ENCODE data around the gene PRSS53.

PRSS53 gene

DNA sequence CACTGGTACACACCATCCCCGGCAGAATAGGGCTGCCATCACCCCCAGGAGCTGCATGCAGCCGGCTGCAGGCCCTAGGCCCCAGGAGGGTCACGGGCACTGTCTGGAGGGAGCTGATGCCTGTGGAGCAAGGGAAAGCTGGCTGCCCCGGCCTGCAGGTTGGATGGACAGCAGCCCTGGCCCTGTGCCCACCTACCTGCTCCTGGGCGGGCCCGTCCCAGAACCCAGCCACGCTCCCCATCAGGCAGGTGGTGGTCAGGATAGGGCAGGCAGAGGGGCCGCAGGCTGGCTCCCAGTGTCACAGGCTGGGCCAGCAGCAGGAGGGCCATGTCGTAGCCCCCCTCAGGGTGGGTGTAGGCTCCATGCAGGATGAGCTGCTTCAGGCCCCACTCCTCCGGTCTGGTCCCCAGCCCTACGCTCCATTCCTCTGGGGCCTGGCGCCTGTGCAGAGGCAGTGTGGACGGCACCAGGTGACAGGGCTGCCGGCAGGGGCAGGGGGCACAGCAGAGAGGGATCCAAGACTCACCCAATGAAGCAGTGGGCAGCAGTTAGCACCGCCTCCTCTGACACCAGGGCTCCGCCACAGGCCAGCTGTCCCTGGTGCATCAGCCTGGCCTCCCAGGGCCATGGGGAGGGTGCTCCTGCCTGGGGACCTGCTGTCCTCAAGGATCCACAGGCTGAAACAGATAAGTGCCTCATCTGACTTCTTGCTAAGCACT, 4.0 kb downstream of the PRSS53 start:
- Histone ChIP-seq H3K27me3 (ENCODE audit: control insufficient read depth, insufficient read depth, low read length) (no peaks in the 10 kb centered on the region), H3K4me1 (ENCODE audit: control insufficient read depth, insufficient read depth, low read length) (no peaks in the 10 kb centered on the region), H3K4me3 (ENCODE audit: low read length) (no peak overlapping the region), H3K36me3 (ENCODE audit: control insufficient read depth, insufficient read depth, low read length) (peaks cover 21% of the 10 kb centered on the region), H3K9ac (ENCODE audit: low read length) (no peak overlapping the region), H3K27ac (ENCODE audit: low read depth, low read length) (no peak overlapping the region)

DNA sequence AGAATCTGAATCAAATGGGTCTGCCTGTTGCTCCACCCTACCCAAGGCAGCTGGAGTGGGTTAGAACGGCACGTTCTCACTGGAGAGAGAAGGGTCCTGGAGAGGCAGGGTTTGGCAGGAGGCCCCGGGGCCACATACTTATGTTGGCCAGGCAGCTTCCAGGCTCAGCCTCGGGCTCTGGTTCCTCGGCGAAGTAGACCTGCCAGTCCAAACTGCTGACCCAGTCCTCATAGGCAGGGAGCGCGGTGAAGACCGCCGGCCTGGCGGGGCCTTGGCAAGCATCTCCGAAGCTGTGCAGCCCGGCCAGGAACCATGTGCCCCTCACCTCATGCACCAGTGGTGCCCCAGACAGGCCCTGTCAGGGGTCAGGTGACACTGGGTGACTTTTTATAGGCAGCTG, 4.8 kb downstream of the PRSS53 start:
- no peaks in the 10 kb centered on the region for H3K4me1 ChIP-seq (ENCODE audit: control insufficient read depth, insufficient read depth, low read length)
- H3K27me3 ChIP-seq (ENCODE audit: control insufficient read depth, insufficient read depth, low read length): no peaks in the 10 kb centered on the region
- H3K36me3 ChIP-seq (ENCODE audit: control insufficient read depth, insufficient read depth, low read length): peaks cover 28% of the 10 kb centered on the region
- H3K9ac ChIP-seq (ENCODE audit: low read length): no peak overlapping the region
- no peak overlapping the region for H3K27ac ChIP-seq (ENCODE audit: low read depth, low read length)
- no peak overlapping the region for H3K4me3 ChIP-seq (ENCODE audit: low read length)

DNA sequence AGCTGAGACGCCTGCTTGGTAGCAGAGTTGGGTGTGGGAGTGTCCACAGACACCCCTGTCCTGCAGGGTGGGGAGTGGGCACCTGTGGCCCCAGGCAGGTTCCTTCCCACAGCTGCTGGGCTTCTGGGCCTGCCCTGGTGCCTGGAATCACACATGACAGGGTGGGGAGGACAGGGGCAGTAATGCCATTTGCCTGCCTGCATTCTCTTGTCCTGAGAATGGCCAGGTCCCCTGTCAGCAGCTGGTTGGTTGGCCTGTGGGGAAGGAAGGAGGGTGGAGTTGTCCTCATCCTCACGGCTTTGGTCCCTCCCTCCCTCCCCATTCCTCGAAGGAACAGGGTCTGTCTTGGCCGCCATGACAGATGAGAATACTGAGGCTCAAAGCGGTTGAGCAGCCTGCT, 5.2 kb downstream of the PRSS53 start:
- no peak overlapping the region for H3K9ac ChIP-seq (ENCODE audit: low read length)
- H3K4me3 ChIP-seq (ENCODE audit: low read length): no peak overlapping the region
- peaks cover 33% of the 10 kb centered on the region for H3K36me3 ChIP-seq (ENCODE audit: control insufficient read depth, insufficient read depth, low read length)
- no peaks in the 10 kb centered on the region for H3K4me1 ChIP-seq (ENCODE audit: control insufficient read depth, insufficient read depth, low read length)
- no peak overlapping the region for H3K27ac ChIP-seq (ENCODE audit: low read depth, low read length)
- H3K27me3 ChIP-seq (ENCODE audit: control insufficient read depth, insufficient read depth, low read length): no peaks in the 10 kb centered on the region

DNA sequence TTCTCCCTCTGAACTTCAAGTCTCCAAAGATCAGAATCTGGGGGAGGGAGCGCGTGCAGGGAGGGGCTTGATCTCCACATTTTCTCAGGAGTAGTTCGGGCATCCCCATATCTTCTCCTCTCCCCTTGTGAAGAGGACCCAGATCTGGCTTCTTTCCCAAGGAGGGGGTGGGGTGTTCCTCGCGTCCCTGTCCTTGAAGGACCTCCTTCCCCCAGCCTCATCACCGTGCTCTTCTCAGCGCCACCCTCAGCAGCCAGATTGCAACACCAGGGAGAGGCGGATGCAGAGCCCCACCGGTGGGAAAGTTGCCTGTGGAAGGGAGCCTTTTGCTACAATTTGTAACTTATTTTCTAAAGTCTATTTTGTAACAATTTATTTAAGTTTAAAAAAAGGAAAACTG, 5.7 kb downstream of the PRSS53 start:
- no peak overlapping the region for H3K9ac ChIP-seq (ENCODE audit: low read length)
- peaks cover 37% of the 10 kb centered on the region for H3K36me3 ChIP-seq (ENCODE audit: control insufficient read depth, insufficient read depth, low read length)
- H3K27ac ChIP-seq (ENCODE audit: low read depth, low read length): no peak overlapping the region
- no peaks in the 10 kb centered on the region for H3K4me1 ChIP-seq (ENCODE audit: control insufficient read depth, insufficient read depth, low read length)
- H3K27me3 ChIP-seq (ENCODE audit: control insufficient read depth, insufficient read depth, low read length): no peaks in the 10 kb centered on the region
- no peak overlapping the region for H3K4me3 ChIP-seq (ENCODE audit: low read length)

DNA sequence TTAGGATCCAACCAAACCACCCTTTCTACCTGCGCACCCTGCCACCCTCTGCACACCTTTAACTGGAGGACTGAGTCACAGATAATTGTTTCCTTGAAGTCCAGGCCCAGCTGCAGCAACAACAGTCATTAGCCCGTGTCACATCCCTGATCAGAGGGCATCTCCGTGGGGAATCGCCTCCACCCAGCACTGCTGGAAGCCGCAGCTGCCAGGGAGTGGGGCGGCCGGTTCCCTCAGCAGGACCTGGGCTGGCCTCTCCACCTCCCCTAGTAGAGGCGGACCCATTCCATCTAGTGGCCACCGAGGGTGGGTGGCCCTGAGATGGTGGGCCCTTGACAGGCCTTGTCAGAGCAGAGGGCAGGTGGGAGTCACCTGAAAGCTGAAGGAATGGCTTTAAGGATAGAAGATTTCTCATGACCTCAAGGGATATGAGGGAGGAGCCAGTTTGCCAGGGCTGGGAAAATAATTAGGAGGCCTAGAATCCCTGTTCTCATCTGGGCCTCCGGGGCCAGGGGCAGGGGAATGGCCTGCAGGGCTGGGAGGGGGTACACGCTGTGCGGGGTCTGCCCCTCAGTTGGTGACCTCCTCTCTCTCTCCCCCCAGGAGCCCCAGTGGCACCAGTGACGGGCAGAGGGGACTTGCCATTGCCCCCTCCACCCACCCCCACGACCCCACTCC, 6.2 kb downstream of the PRSS53 start:
- Histone ChIP-seq H3K9ac (ENCODE audit: low read length) (no peak overlapping the region), H3K27me3 (ENCODE audit: control insufficient read depth, insufficient read depth, low read length) (no peaks in the 10 kb centered on the region), H3K27ac (ENCODE audit: low read depth, low read length) (no peak overlapping the region), H3K4me1 (ENCODE audit: control insufficient read depth, insufficient read depth, low read length) (no peaks in the 10 kb centered on the region), H3K36me3 (ENCODE audit: control insufficient read depth, insufficient read depth, low read length) (peaks cover 43% of the 10 kb centered on the region), H3K4me3 (ENCODE audit: low read length) (no peak overlapping the region)

DNA sequence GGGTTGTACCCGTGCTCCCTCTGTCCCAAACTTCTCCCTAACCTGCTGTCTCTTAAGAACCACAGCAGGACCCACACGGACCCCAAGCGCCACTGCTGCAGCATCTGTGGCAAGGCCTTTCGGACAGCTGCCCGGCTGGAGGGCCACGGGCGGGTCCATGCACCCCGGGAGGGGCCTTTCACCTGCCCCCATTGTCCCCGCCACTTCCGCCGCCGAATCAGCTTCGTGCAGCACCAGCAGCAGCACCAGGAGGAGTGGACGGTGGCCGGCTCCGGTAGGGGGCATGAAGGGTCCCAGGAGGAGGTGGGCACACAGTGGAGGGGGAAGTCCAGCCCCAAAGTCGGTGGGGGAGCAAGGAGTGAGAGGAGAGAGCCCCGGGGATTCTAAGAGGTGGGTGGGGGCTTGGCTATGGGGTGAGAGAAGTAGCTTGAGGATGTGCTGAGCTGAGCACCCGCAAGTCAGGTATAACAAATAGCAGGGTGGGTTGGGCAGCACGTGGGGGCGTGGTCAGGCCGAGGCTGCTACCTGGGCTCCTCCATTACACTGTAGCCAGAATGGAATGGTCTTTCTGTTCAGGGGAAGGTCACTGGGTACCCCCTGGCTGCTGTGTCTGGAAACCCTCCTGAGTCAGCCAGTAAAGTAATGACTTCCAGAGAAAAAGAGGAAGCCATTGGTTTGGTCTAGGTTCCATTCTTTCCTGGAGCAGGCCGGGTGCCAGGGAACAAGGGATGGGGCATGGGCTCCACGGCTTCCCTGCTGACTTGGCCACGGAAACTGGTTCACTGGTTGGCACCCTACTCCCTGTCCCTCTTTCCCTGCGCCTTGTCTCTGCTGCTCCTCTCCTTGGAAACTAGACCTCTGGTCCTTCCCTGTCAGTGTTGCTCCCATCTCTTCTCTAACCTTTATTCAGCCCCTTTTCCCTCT, 7.1 kb downstream of the PRSS53 start:
- no peaks in the 10 kb centered on the region for H3K4me1 ChIP-seq (ENCODE audit: control insufficient read depth, insufficient read depth, low read length)
- H3K36me3 ChIP-seq (ENCODE audit: control insufficient read depth, insufficient read depth, low read length): peaks cover 45% of the 10 kb centered on the region
- no peak overlapping the region for H3K27ac ChIP-seq (ENCODE audit: low read depth, low read length)
- no peak overlapping the region for H3K4me3 ChIP-seq (ENCODE audit: low read length)
- no peak overlapping the region for H3K9ac ChIP-seq (ENCODE audit: low read length)
- H3K27me3 ChIP-seq (ENCODE audit: control insufficient read depth, insufficient read depth, low read length): no peaks in the 10 kb centered on the region

DNA sequence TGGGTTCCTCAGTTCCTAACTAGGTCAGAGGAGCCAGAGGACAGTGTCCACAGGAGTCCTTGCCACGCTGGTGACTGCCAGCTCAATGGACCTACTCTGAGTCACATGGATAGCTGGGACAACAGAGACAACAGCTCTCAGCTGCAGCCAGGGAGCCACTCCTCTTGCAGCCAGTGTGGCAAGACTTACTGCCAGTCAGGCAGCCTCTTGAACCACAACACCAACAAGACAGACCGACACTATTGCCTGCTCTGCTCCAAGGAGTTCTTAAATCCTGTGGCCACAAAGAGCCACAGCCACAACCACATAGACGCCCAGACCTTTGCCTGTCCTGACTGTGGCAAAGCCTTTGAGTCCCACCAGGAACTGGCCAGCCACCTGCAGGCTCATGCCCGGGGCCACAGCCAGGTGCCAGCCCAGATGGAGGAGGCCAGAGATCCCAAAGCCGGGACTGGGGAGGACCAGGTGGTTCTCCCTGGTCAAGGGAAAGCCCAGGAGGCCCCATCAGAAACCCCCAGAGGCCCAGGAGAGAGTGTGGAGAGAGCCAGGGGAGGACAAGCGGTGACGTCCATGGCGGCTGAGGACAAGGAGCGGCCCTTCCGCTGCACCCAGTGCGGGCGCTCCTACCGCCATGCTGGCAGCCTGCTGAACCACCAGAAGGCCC, 7.9 kb downstream of the PRSS53 start:
- Histone ChIP-seq H3K9ac (ENCODE audit: low read length) (no peak overlapping the region), H3K4me1 (ENCODE audit: control insufficient read depth, insufficient read depth, low read length) (no peaks in the 10 kb centered on the region), H3K27me3 (ENCODE audit: control insufficient read depth, insufficient read depth, low read length) (no peaks in the 10 kb centered on the region), H3K36me3 (ENCODE audit: control insufficient read depth, insufficient read depth, low read length) (peaks cover 45% of the 10 kb centered on the region), H3K27ac (ENCODE audit: low read depth, low read length) (no peak overlapping the region), H3K4me3 (ENCODE audit: low read length) (no peak overlapping the region)

DNA sequence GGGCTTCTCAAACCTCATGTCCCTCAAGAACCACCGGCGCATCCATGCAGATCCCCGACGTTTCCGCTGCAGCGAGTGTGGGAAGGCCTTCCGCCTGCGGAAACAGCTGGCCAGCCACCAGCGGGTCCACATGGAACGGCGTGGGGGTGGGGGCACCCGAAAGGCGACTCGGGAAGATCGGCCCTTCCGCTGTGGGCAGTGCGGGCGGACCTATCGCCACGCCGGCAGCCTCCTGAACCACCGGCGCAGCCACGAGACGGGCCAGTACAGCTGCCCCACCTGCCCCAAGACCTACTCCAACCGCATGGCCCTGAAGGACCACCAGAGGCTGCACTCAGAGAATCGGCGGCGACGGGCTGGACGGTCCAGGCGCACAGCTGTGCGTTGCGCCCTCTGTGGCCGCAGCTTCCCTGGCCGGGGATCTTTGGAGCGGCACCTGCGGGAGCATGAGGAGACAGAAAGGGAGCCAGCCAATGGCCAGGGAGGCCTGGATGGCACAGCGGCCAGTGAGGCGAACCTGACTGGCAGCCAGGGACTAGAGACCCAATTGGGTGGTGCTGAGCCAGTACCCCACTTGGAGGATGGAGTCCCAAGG, 8.6 kb downstream of the PRSS53 start:
- no peaks in the 10 kb centered on the region for H3K27me3 ChIP-seq (ENCODE audit: control insufficient read depth, insufficient read depth, low read length)
- H3K27ac ChIP-seq (ENCODE audit: low read depth, low read length): no peak overlapping the region
- H3K36me3 ChIP-seq (ENCODE audit: control insufficient read depth, insufficient read depth, low read length): peaks cover 45% of the 10 kb centered on the region
- H3K4me3 ChIP-seq (ENCODE audit: low read length): no peak overlapping the region
- H3K4me1 ChIP-seq (ENCODE audit: control insufficient read depth, insufficient read depth, low read length): no peaks in the 10 kb centered on the region
- H3K9ac ChIP-seq (ENCODE audit: low read length): no peak overlapping the region

DNA sequence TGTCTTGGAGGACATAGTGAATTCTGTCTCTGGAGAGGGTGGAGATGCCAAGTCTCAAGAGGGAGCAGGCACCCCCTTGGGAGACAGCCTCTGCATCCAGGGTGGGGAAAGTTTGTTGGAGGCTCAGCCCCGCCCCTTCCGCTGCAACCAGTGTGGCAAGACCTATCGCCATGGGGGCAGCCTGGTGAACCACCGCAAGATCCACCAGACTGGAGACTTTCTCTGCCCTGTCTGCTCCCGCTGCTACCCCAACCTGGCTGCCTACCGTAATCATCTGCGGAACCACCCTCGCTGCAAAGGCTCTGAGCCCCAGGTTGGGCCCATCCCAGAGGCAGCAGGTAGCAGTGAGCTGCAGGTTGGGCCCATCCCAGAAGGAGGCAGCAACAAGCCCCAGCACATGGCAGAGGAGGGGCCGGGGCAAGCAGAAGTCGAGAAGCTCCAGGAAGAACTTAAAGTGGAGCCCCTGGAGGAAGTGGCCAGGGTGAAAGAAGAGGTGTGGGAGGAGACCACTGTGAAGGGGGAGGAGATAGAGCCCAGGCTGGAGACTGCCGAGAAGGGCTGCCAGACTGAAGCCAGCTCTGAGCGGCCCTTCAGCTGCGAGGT, 9.3 kb downstream of the PRSS53 start:
- H3K4me1 ChIP-seq (ENCODE audit: control insufficient read depth, insufficient read depth, low read length): peaks cover 3% of the 10 kb centered on the region
- peaks cover 45% of the 10 kb centered on the region for H3K36me3 ChIP-seq (ENCODE audit: control insufficient read depth, insufficient read depth, low read length)
- H3K9ac ChIP-seq (ENCODE audit: low read length): no peak overlapping the region
- no peak overlapping the region for H3K4me3 ChIP-seq (ENCODE audit: low read length)
- H3K27ac ChIP-seq (ENCODE audit: low read depth, low read length): no peak overlapping the region
- no peaks in the 10 kb centered on the region for H3K27me3 ChIP-seq (ENCODE audit: control insufficient read depth, insufficient read depth, low read length)

DNA sequence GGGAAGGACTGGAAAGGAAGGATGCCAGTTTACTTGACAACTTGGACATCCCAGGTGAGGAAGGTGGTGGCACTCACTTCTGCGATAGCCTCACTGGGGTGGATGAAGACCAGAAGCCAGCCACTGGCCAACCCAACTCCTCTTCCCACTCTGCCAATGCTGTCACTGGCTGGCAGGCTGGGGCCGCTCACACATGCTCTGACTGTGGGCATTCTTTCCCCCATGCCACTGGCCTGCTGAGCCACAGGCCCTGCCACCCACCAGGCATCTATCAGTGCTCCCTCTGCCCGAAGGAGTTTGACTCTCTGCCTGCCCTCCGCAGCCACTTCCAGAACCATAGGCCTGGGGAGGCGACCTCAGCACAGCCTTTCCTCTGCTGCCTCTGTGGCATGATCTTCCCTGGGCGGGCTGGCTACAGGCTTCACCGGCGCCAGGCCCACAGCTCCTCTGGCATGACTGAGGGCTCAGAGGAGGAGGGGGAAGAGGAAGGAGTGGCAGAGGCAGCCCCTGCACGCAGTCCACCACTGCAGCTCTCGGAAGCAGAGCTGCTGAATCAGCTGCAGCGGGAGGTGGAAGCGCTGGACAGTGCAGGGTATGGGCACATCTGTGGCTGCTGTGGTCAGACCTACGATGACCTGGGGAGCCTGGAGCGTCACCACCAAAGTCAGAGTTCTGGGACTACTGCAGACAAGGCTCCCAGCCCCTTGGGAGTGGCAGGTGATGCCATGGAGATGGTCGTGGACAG, 10.0 kb downstream of the PRSS53 start:
- Histone ChIP-seq H3K4me1 (ENCODE audit: control insufficient read depth, insufficient read depth, low read length) (peaks cover 3% of the 10 kb centered on the region), H3K9ac (ENCODE audit: low read length) (no peak overlapping the region), H3K36me3 (ENCODE audit: control insufficient read depth, insufficient read depth, low read length) (peaks cover 40% of the 10 kb centered on the region), H3K4me3 (ENCODE audit: low read length) (no peak overlapping the region), H3K27me3 (ENCODE audit: control insufficient read depth, insufficient read depth, low read length) (no peaks in the 10 kb centered on the region), H3K27ac (ENCODE audit: low read depth, low read length) (no peak overlapping the region)
